Panc1 (cell line): ENCODE data around the gene HTR1E. TPM values are rescaled to one million over a fixed set of nuclear protein-coding genes. Genes with fewer than 3 reads are reported as not detected.
"Not testable (repeated sequence)": the region's sequence is repeated elsewhere in the genome, so short reads cannot be mapped to it uniquely, and the experiment has no call there.

ENCODE experiments used
- ATAC-seq: fragments of 200-7000 bp; cut with Tn5 transposase; 2 replicates; pipeline ENCODE4 v1.9.1; 2020; ENCODE audit warnings: mild to moderate bottlenecking, moderate library complexity
- BruUV-seq: library from RNA; stranded (reverse); fragments of 400-500 nt; replicated peaks from 2 replicates; lab custom pipeline; 2021; lab: Mats Ljungman, UMichigan
- CTCF ChIA-PET: fragments of 300-600 bp; sonication (Branson Sonifier 250); formaldehyde crosslinking; loops from one replicate; lab custom pipeline; 2022; ENCODE audit warnings: antibody characterized with exemption; lab: Charles Lee
- POLR2A ChIA-PET: fragments of 300-600 bp; sonication (Branson Sonifier 250); formaldehyde crosslinking; loops from one replicate; lab custom pipeline; 2022; ENCODE audit warnings: antibody characterized with exemption; lab: Charles Lee
- DNase-seq: peaks from one replicate; pipeline ENCODE4 v3.0.0-alpha.2; 2010; ENCODE audit warnings: low read depth, low spot score
- H3K27ac ChIP-seq: 2 replicates; pipeline ENCODE4 v1.5.1; 2011; ENCODE audit warnings: mild to moderate bottlenecking, low read length, inconsistent platforms
- H3K27me3 ChIP-seq: fragments of 200-500 bp; sonication (Bioruptor generic); 2 replicates; pipeline ENCODE4 v1.6.0; 2014; ENCODE audit warnings: low read length, inconsistent platforms; ENCODE audit not compliant: control insufficient read depth, insufficient read depth
- H3K36me3 ChIP-seq: fragments of 200-500 bp; sonication (Bioruptor generic); 2 replicates; pipeline ENCODE4 v1.5.1; 2014; ENCODE audit warnings: inconsistent platforms, mild to moderate bottlenecking, low read length, moderate library complexity; ENCODE audit not compliant: control insufficient read depth, insufficient read depth
- H3K4me1 ChIP-seq: 2 replicates; pipeline ENCODE4 v1.5.1; 2011; ENCODE audit warnings: inconsistent platforms, mild to moderate bottlenecking, low read length, moderate library complexity; ENCODE audit not compliant: control insufficient read depth, insufficient read depth
- H3K4me3 ChIP-seq, 2 experiments: 2 replicates each; pipeline ENCODE4 v1.5.1; 2011 to 2012; ENCODE audit warnings: low read depth in 2 of 2, low read length in 2 of 2, mild to moderate bottlenecking in 2 of 2, inconsistent platforms in 1 of 2, moderate library complexity in 1 of 2
- H3K9me3 ChIP-seq: fragments of 200-500 bp; sonication (Bioruptor generic); 2 replicates; pipeline ENCODE4 v1.5.1; 2014; ENCODE audit warnings: low read depth, mild to moderate bottlenecking, inconsistent platforms, low read length, moderate library complexity; ENCODE audit not compliant: control insufficient read depth, insufficient read depth
- POLR2AphosphoS5 ChIP-seq: IDR thresholded peaks from 2 replicates; pipeline ENCODE4 v1.6.1; 2012; ENCODE audit warnings: mild to moderate bottlenecking, low read depth, low read length, moderate library complexity
- SIN3A ChIP-seq: IDR thresholded peaks from 2 replicates; pipeline ENCODE4 v1.6.1; 2012; ENCODE audit warnings: low read depth, mild to moderate bottlenecking, low read length, moderate library complexity, borderline replicate concordance; ENCODE audit not compliant: insufficient read depth
- TCF7L2 ChIP-seq: IDR thresholded peaks from 2 replicates; pipeline ENCODE4 v1.6.1; 2011; ENCODE audit warnings: mild to moderate bottlenecking, low read depth, low read length, inconsistent platforms
- in situ Hi-C: cut with HindIII; loops from 2 replicates; pipeline ENCODE4 v1.10.0; 2016; ENCODE audit warnings: low sequenced_read_pairs, low pct_unique_long_range_greater_than_20kb
- intact Hi-C: fragments of 100-400 bp; cut with micrococcal nuclease; formaldehyde crosslinking; loops from one replicate; pipeline ENCODE4 v1.10.0; 2022; ENCODE audit not compliant: unreplicated experiment
- total RNA-seq: library from RNA; stranded (reverse); gene quantifications from one replicate; pipeline ENCODE4 v1.2.1, GENCODE V29; 2021; ENCODE audit not compliant: unreplicated experiment
- TF ChIP-seq, protein P1 (sequence below): fragments of 450-650 bp; IDR thresholded peaks from 2 replicates; pipeline ENCODE4 v1.5.1; 2017; ENCODE audit warnings: mild to moderate bottlenecking
- TF ChIP-seq, protein P2 (sequence below), 2 experiments: IDR thresholded peaks; 2 replicates each; pipeline ENCODE4 v1.6.1; 2011 to 2012; ENCODE audit warnings: low read depth in 2 of 2, control low read depth in 1 of 2, low read length in 1 of 2, mild to moderate bottlenecking in 1 of 2, moderate library complexity in 1 of 2; ENCODE audit not compliant: insufficient read depth in 1 of 2

The HTR1E gene
- total RNA-seq, 1 experiment from 2014 or later: not detected

DNA sequence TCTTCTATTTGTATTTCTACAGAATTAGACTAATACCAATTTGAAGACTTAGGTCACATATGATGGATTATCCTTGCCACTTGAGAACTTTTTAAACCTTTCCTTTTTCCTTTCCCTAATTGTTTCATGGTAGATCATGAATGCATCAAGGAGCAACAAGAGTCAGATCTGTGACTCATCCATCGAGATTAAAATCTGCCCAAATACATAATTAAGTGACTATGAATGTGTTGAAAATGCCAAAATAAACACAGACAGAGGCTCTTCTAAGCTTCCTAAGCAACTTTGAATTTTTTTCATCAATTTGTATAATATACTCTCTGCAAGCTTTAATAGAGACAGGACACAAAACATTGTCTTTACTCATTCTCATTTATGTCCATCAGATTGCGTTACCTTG, 23.5 kb upstream of the HTR1E start:
- Histone ChIP-seq H3K27me3 (no peaks in the 10 kb centered on the region), H3K9me3 (no peaks in the 10 kb centered on the region), H3K4me1 (no peaks in the 10 kb centered on the region), H3K36me3 (no peaks in the 10 kb centered on the region), H3K4me3 (no peak overlapping the region), H3K27ac (no peak overlapping the region)
- ATAC-seq (no peak), DNase-seq (no peak)
- in situ Hi-C loops (no loop called here), intact Hi-C loops (no loop called here)
- POLR2A ChIA-PET: no interaction called here
- CTCF ChIA-PET: no interaction called here
- TF ChIP-seq, protein P1, sequence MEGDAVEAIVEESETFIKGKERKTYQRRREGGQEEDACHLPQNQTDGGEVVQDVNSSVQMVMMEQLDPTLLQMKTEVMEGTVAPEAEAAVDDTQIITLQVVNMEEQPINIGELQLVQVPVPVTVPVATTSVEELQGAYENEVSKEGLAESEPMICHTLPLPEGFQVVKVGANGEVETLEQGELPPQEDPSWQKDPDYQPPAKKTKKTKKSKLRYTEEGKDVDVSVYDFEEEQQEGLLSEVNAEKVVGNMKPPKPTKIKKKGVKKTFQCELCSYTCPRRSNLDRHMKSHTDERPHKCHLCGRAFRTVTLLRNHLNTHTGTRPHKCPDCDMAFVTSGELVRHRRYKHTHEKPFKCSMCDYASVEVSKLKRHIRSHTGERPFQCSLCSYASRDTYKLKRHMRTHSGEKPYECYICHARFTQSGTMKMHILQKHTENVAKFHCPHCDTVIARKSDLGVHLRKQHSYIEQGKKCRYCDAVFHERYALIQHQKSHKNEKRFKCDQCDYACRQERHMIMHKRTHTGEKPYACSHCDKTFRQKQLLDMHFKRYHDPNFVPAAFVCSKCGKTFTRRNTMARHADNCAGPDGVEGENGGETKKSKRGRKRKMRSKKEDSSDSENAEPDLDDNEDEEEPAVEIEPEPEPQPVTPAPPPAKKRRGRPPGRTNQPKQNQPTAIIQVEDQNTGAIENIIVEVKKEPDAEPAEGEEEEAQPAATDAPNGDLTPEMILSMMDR: no peak
- TF ChIP-seq TCF7L2: no peak
- no peak for TF ChIP-seq POLR2AphosphoS5
- TF ChIP-seq, protein P2, sequence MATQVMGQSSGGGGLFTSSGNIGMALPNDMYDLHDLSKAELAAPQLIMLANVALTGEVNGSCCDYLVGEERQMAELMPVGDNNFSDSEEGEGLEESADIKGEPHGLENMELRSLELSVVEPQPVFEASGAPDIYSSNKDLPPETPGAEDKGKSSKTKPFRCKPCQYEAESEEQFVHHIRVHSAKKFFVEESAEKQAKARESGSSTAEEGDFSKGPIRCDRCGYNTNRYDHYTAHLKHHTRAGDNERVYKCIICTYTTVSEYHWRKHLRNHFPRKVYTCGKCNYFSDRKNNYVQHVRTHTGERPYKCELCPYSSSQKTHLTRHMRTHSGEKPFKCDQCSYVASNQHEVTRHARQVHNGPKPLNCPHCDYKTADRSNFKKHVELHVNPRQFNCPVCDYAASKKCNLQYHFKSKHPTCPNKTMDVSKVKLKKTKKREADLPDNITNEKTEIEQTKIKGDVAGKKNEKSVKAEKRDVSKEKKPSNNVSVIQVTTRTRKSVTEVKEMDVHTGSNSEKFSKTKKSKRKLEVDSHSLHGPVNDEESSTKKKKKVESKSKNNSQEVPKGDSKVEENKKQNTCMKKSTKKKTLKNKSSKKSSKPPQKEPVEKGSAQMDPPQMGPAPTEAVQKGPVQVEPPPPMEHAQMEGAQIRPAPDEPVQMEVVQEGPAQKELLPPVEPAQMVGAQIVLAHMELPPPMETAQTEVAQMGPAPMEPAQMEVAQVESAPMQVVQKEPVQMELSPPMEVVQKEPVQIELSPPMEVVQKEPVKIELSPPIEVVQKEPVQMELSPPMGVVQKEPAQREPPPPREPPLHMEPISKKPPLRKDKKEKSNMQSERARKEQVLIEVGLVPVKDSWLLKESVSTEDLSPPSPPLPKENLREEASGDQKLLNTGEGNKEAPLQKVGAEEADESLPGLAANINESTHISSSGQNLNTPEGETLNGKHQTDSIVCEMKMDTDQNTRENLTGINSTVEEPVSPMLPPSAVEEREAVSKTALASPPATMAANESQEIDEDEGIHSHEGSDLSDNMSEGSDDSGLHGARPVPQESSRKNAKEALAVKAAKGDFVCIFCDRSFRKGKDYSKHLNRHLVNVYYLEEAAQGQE (IDR thresholded peaks at IDR 0.05; ENCODE audit: insufficient read depth in 1 of 2, low read depth in 2 of 2, low read length in 1 of 2): no peak
- TF ChIP-seq SIN3A: no peak
- BruUV-seq: no TSS peak

DNA sequence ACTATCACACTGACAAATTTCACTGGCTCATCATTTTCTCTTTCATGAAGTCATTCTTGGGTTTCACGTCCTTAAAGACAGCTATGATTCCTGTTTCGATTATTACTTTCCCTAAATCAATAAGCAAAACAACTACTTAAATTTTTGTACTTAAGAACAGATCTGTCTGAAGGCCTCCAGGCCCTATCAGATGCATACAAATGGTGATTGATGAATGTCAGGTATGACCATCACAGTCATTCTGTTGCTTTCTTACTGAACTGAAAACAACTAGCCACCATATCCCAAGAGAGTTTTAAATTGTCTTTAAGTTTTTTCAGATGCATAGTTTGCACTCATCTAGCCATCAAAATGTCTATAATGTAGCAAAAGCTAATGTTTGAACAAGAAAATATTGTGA, 20.9 kb upstream of the HTR1E start:
- in situ Hi-C loops (no loop called here), intact Hi-C loops (no loop called here)
- POLR2A ChIA-PET: no interaction called here

DNA sequence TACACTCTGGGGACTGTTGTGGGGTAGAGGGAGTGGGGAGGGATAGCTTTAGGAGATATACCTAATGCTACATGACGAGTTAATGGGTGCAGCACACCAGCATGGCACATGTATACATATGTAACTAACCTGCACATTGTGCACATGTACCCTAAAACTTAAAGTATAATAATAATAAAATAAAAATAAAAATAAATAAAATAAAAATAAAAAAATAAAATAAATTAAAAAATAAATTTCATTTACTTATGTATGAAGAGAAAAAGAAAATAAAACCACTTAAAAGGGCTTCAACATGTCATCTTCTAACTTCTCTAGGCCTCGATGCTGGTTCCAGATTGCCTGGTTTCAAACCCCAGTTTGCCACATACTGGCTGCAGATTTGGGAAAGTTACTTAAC, 10.2 kb upstream of the HTR1E start:
- ATAC-seq, H3K36me3 ChIP-seq, DNase-seq, CTCF ChIA-PET, H3K4me1 ChIP-seq, intact Hi-C loops, H3K27ac ChIP-seq, BruUV-seq, in situ Hi-C loops, POLR2A ChIA-PET, H3K4me3 ChIP-seq, H3K9me3 ChIP-seq, H3K27me3 ChIP-seq: not testable (repeated sequence)

More for the DNA sequence above, 20.9 kb upstream of the HTR1E start:
- Histone ChIP-seq H3K9me3 (no peaks in the 10 kb centered on the region), H3K4me1 (no peaks in the 10 kb centered on the region), H3K4me3 (no peak overlapping the region), H3K27me3 (no peaks in the 10 kb centered on the region; the same call in 1 of the 2 replicates), H3K27ac (no peak overlapping the region), H3K36me3 (no peaks in the 10 kb centered on the region)
- no peak for TF ChIP-seq POLR2AphosphoS5
- TF ChIP-seq TCF7L2: no peak
- TF ChIP-seq SIN3A: no peak
- no peak for ATAC-seq
- no peak for DNase-seq
- no TSS peak for BruUV-seq
- CTCF ChIA-PET: no interaction called here

DNA sequence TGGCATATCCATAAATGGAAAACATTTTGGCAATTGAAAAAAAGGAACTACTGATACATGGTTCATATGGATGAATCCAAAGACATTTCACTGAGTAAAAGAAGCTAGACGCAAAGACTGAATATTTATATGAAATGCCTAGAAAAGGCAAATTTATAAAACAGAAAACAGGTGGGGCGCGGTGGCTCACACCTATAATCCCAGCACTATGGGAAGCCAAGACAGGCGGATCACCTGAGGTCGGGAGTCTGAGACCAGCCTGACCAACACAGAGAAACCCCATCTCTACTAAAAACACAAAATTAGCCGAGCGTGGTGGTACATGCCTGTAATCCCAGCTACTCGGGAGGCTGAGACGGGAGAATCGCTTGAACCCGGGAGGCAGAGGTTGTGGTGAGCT, 9.5 kb upstream of the HTR1E start:
- H3K27ac ChIP-seq, CTCF ChIA-PET, POLR2A ChIA-PET, H3K36me3 ChIP-seq, H3K9me3 ChIP-seq, in situ Hi-C loops, H3K4me1 ChIP-seq, H3K27me3 ChIP-seq, ATAC-seq, H3K4me3 ChIP-seq, BruUV-seq, DNase-seq, intact Hi-C loops: not testable (repeated sequence)
